Measurements from ENCODE around the gene G3BP1.
"Not testable (repeated sequence)": the region's sequence is repeated elsewhere in the genome, so short reads cannot be mapped to it uniquely, and the experiment has no call there.

G3BP1 gene

DNA sequence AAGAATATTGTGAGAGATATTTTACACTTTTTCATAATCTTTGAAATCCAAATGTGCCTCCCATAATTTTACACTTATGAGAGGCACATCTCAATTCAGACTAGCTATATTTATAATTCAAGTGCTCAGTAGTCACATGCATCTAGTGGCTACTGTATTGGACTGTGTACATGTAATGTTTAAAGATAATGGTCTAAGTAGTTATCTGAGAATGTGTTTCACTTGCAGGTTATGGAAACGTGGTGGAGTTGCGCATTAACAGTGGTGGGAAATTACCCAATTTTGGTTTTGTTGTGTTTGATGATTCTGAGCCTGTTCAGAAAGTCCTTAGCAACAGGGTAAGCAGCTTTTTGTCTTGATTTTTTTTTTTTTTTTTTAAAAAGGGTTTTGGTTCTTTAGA lies 28.8 kb downstream of the G3BP1 start:
- no peak for DNase-seq

- no peak for DNase-seq
These were observed 33.9 kb downstream of the G3BP1 start for GRCh38 chr5:151805414-151806223.

DNA sequence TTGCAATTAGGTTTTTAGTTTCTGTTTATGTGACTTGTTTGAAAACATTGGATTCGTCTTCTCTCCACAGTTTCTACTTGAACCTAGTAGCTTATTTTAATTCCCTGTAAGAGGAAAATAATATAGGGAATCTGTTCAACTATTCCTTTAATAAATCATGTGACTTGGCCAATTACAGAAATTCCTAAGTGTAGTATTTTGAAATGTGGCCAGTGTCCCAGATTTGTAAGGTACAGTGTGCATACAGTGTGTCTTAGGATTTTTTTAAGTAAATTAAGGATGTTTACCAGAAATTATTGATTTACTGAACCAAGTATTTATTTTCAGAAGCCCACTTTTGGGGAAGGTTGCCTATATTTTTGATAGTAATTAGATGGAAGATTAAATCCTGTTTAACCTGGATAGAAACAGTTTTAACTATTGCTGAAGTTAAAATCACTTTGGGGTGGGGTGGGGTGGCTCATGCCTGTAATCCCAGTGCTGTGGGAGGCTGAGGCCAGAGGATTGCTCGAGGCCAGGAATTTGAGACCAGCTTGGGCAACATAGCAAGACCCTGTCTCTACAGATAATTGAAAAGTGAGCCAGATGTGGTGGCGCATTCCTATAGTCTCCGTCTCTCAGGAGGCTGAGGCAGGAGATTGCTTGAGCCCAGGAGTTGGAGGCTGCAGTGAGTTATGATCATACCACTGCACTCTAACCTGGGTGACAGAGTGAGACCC lies 36.9 kb downstream of the G3BP1 start:
- DNase-seq: no peak

DNA sequence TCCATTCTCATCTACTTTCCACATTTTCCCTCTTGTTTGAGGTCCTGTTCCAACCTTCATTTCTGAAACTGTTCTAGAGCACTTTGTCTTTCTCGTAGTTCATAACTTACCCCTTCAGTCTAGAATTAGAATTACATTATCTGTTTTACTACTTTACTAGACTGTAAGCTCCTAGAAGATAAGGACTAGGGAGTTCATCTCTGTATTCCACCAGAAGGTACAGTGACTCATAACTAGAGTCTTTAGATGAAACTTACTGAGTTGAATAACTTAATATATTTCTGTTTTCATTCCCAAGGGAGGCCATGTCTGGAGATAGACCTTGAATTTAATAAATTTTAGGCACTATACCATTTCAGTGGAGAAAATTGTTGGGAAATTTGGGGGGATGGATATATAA lies 38.7 kb downstream of the G3BP1 start:
- no peak for DNase-seq

- DNase-seq: no peak
These were observed 39.1 kb downstream of the G3BP1 start for GRCh38 chr5:151810897-151811296.

GRCh38 chr5:151811593-151812321 lies 40.0 kb downstream of the G3BP1 start:
- no peak for DNase-seq

- no peak for DNase-seq
These were observed 41.1 kb downstream of the G3BP1 start for GRCh38 chr5:151812757-151813309.

GRCh38 chr5:151815051-151815450 lies 43.3 kb downstream of the G3BP1 start:
- DNase-seq: no peak

DNA sequence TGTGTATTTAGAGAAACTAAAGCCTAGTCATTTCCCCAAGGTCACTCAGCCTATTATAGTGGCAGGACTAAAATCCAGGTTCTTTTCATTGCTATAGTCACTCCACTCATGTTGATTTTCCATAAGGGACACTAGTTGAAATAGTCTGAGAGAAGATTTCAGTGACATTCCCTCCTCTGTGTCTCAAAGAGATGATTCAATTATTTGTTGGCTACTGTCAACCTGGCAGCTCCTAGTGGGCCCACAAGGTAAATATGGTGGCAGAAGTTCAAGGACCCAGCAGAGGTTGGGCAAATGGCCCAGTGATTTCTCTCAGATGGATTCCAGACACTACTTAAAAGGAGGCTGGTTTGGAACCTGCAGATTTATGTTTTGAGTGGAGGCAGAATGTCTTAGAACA lies 48.1 kb downstream of the G3BP1 start:
- DNase-seq: no peak

- DNase-seq: no peak
These were observed 48.5 kb downstream of the G3BP1 start for GRCh38 chr5:151820271-151820670.

GRCh38 chr5:151820903-151821302 lies 49.1 kb downstream of the G3BP1 start:
- DNase-seq: no peak

DNA sequence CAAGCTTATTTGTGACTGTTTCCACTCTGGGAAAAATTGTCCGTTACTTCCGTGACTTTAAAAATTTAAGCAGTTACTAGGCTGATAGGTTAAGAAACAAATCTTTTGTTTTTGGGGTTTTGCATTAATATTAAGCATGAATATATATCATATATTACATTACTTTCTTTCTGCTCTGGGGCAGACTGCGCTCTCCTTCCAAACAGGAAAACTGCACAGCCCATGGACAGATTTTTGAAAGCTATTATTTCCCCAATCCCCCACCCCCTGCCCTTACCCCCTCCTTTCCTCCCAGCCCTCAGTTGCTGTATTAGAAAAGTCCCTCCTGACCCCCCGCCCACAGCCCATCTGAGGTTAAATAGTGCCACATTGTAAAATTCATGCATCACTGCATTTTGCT lies 50.4 kb downstream of the G3BP1 start:
- DNase-seq: no peak

GRCh38 chr5:151825445-151825844 lies 53.7 kb downstream of the G3BP1 start:
- peak; percentile 81 for DNase-seq

- no peak for DNase-seq
These were observed 57.6 kb downstream of the G3BP1 start for GRCh38 chr5:151829370-151829769.

DNA sequence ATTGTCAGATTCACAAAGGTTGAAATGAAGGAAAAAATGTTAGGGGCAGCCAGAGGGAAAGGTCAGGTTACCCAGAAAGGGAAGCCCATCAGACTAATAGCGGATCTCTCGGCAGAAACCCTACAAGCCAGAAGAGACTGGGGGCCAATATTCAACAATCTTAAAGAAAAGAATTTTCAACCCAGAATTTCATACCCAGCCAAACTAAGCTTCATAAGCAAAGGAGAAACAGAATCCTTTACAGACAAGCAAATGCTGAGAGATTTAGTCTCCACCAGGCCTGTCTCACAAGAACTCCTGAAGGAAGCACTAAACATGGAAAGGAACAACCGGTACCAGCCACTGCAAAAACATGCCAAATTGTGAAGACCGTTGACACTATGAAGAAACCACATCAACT lies 61.1 kb downstream of the G3BP1 start:
- not testable (repeated sequence) for DNase-seq

DNA sequence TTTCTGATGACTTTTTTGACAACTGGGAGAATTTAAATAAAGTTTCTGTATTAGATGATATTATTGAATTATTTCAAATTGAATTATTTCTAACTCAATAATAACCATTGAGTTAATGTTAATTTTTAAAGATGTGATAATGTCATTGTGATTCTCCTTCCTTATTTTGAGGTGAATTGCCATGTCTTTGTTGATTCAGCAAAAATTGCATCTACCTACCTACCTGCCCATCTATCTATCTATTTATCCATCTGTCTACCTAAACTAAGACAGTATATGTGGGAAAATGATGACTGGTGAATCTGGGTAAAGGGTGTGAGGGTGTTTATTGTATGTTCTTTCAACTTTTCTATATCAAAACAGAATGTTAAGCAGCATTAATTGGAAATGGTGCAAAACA lies 75.0 kb downstream of the G3BP1 start:
- DNase-seq: no peak

DNA sequence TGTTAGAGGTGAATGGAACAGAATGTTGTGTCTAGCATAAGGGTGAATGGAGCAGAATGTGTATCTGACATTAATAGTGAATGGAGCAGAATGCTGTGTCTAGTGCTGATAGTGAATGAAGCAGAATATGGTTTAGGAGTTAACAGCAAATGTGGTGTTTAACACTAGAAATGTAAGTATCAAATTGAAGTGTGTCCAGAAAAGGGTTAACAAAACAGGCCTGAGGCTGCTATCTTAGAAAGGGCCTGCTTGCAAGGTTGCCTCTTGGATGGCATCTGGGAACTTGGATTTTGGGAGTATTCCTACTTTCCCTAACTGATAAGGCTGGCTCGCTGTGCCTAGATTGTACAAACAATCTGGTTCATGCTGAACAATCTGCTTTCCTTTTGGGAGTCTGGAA lies 76.1 kb downstream of the G3BP1 start:
- no peak for DNase-seq

GRCh38 chr5:151855701-151856100 lies 83.9 kb downstream of the G3BP1 start:
- DNase-seq: no peak

GRCh38 chr5:151856861-151857260 lies 85.1 kb downstream of the G3BP1 start:
- DNase-seq: no peak

DNA sequence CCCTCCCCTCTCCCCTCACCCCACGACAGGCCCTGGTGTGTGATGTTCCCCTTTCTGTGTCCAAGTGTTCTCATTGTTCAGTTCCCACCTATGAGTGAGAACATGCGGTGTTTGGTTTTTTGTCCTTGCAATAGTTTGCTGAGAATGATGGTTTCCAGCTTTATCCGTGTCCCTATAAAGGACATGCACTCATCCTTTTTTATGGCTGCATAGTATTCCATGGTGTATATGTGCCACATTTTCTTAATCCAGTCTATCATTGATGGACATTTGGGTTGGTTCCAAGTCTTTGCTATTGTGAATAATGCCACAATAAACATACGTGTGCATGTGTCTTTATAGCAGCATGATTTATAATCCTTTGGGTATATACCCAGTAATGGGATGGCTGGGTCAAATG lies 89.1 kb downstream of the G3BP1 start:
- DNase-seq: not testable (repeated sequence)
